KOPT-K1 (cell line): Measurements from ENCODE around the gene HBG1.

Experiments used
- H3K27ac ChIP-seq: fragments of 200-600 bp; sonication (generic); 2 replicates; pipeline ENCODE4 v1.5.1; 2016; ENCODE audit warnings: antibody characterized with exemption, mild to moderate bottlenecking, low read depth, low read length; ENCODE audit not compliant: poor library complexity, severe bottlenecking
- H3K36me3 ChIP-seq: fragments of 200-600 bp; sonication (generic); 2 replicates; pipeline ENCODE4 v1.5.1; 2017; ENCODE audit warnings: antibody characterized with exemption, mild to moderate bottlenecking, low read length, moderate library complexity; ENCODE audit not compliant: insufficient read depth
- H3K9me3 ChIP-seq: fragments of 200-600 bp; sonication (generic); 2 replicates; pipeline ENCODE4 v1.5.1; 2017; ENCODE audit warnings: antibody characterized with exemption, low read length, mild to moderate bottlenecking; ENCODE audit not compliant: insufficient read depth, poor library complexity, severe bottlenecking

The HBG1 gene

DNA sequence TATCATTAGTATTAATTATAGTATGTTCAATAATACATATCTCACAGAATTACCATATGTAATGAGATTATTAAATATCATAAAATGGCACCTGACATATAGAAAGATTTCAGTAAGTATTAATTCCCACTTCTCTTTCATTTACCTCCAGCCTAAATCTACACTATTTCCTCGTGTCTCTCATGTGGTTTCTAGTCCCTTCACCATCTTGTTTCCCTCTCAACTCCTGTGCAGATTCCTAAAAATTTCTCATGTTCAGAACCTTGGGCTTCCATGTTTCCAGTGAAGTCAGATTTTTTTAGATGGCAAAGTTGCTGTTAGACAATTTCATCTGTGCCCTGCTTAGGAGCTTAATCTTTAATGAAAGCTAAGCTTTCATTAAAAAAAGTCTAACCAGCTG is 34.2 kb upstream of the HBG1 start:
- no peak overlapping the region for H3K27ac ChIP-seq
- no peaks in the 10 kb centered on the region for H3K36me3 ChIP-seq
- no peaks in the 10 kb centered on the region for H3K9me3 ChIP-seq

- H3K9me3 ChIP-seq = no peaks in the 10 kb centered on the region
- H3K36me3 ChIP-seq = no peaks in the 10 kb centered on the region
- H3K27ac ChIP-seq = no peak overlapping the region
Measured at GRCh38 chr11:5283086-5283485, 33.4 kb upstream of the HBG1 start.

DNA sequence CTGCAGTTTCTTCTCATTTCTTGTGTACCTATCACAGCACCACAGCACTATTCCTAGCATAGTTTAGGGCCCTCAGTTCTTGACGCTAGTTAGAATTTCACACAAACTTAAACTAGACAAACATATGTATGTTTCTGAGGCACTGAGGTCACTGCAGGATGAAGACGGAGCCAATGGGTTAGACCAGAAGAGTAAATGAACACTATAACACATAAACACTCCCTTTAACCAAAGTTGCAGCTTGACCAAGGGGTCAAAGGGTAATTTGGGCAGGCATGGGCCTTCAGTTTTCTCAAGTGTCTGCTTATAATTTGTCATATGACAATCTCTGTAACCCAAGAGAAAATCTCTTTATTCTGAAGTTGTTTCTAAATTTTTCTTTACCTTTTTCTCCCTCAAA is 33.0 kb upstream of the HBG1 start:
- no peak overlapping the region for H3K27ac ChIP-seq
- no peaks in the 10 kb centered on the region for H3K36me3 ChIP-seq
- H3K9me3 ChIP-seq = no peaks in the 10 kb centered on the region

DNA sequence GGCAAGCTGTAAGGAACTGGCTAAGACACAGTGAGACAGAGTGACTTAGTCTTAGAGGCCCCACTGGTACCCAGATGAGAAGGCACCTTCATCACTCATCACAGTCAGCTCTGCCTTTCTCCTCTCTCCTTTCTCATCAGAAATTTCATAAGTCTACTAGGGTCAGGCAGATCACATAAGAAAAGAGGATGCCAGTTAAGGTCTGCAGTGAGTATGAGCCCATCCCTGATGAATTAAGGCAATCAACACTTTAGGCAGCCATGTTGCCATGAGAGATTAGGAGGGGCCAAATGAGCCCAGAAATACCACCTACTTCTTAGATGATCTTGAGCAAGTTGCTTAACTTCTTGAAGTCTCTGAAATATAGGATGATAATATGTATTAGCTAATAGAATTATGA is 31.9 kb upstream of the HBG1 start:
- no peaks in the 10 kb centered on the region for H3K9me3 ChIP-seq
- no peak overlapping the region for H3K27ac ChIP-seq
- H3K36me3 ChIP-seq = no peaks in the 10 kb centered on the region

GRCh38 chr11:5280582-5281102 is 31.0 kb upstream of the HBG1 start:
- Histone ChIP-seq H3K27ac (no peak overlapping the region), H3K9me3 (no peaks in the 10 kb centered on the region), H3K36me3 (no peaks in the 10 kb centered on the region)

DNA sequence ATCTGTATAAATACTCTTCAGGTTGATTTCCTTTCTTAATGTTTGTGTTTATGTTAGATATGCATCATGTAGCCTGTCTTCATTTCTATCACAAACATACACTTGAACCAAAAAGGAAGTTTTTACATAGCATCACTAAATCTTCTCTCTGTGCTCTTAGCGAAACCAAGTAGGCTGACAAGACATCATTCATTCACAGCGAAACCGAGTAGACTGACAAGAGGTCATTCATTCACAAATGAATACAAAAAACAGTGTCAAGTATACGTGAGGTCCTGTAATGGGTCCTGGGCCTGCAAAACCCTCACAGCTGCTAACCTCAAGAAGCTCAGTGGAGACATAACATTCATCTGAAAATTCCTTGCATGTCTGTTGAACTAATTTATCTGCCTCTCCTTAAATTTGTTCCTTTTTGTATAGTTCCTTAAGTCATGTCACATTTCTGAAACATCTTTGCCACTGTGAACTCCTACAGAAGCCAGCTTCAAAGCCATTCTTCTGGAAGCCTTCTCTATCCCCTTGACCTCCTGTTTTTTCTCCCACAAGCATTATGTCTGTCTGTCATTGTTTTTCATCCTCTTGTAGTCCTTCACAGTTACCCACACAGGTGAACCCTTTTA is 29.9 kb upstream of the HBG1 start:
- no peak overlapping the region for H3K27ac ChIP-seq
- H3K9me3 ChIP-seq = no peaks in the 10 kb centered on the region
- H3K36me3 ChIP-seq = no peaks in the 10 kb centered on the region

DNA sequence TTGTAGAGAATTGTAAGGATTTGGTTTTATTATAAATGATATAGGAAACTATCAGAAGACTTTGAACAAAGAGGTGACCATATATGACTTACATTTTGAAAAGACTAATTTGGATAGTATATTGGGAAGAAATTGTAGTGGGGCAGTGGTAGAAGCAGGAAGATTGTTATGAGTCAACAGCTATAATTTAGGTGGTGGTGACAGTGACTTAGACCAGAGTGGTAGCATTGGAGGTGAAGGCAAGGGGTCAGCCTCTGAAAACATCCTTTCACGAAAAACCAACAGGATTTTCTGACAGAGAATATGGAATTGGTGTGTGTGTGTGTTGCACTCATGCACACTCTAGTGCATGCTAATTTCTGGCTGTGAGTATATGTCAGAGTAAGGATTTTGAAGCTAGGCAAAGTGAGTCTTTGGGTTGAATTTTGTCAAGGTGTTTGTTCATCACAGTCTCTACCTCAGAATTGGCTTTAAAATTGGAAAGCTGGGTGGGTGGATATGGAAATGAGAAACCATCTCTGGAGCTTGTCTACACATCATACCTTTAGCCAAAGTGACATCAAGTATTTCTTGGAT is 28.2 kb upstream of the HBG1 start:
- H3K9me3 ChIP-seq = no peaks in the 10 kb centered on the region
- no peak overlapping the region for H3K27ac ChIP-seq
- no peaks in the 10 kb centered on the region for H3K36me3 ChIP-seq

DNA sequence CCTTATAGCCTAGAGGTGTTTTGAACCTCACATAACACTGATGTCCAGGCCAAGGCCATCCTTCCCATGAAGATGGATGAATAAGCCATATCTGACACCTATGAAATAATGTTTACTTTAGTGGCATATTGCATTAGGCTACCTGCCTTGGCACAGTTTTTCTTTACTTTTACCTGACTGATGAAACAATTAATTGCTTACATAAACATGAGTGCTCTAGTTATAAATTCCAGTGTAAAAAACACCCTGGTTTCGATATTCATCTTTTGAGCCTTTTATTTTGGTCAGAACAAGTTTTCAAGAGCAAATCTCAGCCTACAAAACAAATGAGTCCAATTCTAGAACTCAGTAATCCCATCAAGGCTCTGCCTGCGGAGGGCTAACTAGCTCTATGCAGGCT is 27.0 kb upstream of the HBG1 start:
- Histone ChIP-seq H3K9me3 (no peaks in the 10 kb centered on the region), H3K27ac (no peak overlapping the region), H3K36me3 (no peaks in the 10 kb centered on the region)

DNA sequence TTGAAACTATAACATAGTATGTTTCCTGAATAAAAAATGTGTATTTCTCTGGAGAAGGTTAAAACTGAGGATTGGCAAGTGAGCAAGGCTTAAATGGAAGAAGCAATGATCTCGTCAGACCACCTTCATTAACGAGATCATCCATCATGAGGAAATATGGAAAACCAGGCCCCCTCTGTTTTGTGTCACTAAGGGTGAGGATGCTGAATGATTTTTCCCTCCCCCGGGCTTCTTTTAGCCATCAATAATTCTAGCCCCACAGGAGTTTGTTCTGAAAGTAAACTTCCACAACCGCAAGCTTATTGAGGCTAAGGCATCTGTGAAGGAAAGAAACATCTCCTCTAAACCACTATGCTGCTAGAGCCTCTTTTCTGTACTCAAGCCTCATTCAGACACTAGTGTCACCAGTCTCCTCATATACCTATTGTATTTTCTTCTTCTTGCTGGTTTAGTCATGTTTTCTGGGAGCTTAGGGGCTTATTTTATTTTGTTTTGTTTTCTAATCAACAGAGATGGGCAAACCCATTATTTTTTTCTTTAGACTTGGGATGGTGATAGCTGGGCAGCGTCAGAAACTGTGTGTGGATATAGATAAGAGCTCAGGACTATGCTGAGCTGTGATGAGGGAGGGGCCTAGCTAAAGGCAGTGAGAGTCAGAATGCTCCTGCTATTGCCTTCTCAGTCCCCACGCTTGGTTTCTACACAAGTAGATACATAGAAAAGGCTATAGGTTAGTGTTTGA is 25.9 kb upstream of the HBG1 start:
- H3K36me3 ChIP-seq = no peaks in the 10 kb centered on the region
- no peaks in the 10 kb centered on the region for H3K9me3 ChIP-seq
- no peak overlapping the region for H3K27ac ChIP-seq

GRCh38 chr11:5274395-5274794 is 24.7 kb upstream of the HBG1 start:
- H3K27ac ChIP-seq = no peak overlapping the region
- H3K36me3 ChIP-seq = no peaks in the 10 kb centered on the region
- H3K9me3 ChIP-seq = no peaks in the 10 kb centered on the region

- H3K9me3 ChIP-seq = no peaks in the 10 kb centered on the region
- H3K27ac ChIP-seq = no peak overlapping the region
- no peaks in the 10 kb centered on the region for H3K36me3 ChIP-seq
Measured at GRCh38 chr11:5272395-5273017, 22.8 kb upstream of the HBG1 start.

DNA sequence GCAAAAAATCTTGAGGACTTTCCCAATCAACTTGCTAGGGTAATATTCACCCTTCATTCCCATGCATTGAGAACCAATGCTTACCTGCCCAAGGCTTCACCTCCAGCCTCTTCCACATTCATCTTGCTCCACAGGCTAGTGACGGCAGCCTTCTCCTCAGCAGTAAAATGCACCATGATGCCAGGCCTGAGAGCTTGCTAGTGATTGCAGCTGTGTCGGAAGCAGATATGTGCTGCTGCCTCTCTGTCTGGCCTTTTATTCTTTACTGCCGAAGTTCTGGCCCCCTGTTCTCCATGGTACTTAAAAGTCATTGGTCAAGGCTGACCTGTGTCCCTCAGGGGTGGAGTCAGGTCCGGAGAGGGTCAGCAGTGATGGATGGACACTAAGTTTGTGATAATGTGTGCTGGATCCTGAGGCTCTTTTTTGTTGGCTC is 20.1 kb upstream of the HBG1 start, which contains the start of gene HBE1:
HBE1 (minus strand) TSS at position 231 of the 433 bp plus-strand sequence; CDS start at position 176, 55 bp downstream.
- Histone ChIP-seq H3K36me3 (no peaks in the 10 kb centered on the region), H3K9me3 (no peaks in the 10 kb centered on the region), H3K27ac (no peak within 1 kb of the TSS)

DNA sequence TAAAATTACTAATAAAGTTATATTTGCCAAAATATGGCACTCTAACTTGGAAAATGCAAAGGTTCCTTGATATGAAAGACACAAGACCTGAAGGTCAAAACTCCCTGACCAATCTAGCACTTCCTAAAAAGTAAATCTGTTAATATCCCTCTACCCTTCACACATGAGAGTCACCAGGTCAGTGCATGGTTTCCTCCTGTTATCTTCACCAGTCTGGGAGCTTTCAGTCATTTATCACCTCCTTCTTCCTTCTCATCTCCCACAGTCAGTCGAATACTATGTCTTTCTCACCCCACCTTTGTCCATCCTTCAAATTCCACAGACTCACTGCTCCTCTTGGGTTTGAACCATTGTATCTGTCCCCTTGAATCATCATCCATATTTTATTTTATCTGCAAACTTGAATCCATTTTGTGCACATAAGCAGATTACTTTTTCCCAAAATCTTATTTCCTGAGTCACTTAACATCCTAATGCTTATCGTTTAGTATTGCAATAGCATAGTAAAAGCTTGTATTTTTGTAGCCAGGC is 17.4 kb upstream of the HBG1 start:
- Histone ChIP-seq H3K27ac (no peak overlapping the region), H3K9me3 (no peaks in the 10 kb centered on the region)

DNA sequence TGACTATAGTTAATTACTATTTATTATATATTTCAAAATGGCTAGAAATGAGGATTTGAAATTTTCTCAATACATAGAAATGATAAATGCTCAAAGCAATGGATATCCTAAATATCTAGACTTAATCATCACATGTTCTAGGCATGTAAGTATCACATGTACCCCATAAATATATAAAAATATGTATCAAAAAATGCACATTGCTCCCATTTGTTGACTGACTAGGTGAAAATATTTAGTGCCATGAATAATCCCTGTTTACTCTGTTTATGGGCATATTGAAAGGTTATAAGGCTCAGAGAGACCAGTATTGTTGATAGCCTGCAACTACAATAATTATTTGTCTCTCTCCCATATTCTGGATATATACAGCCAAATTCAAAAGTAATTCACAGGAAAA is 17.0 kb upstream of the HBG1 start:
- no peaks in the 10 kb centered on the region for H3K9me3 ChIP-seq
- H3K27ac ChIP-seq = no peak overlapping the region
- no peaks in the 10 kb centered on the region for H3K36me3 ChIP-seq

More for the DNA sequence above, 17.4 kb upstream of the HBG1 start:
- H3K36me3 ChIP-seq = no peaks in the 10 kb centered on the region

DNA sequence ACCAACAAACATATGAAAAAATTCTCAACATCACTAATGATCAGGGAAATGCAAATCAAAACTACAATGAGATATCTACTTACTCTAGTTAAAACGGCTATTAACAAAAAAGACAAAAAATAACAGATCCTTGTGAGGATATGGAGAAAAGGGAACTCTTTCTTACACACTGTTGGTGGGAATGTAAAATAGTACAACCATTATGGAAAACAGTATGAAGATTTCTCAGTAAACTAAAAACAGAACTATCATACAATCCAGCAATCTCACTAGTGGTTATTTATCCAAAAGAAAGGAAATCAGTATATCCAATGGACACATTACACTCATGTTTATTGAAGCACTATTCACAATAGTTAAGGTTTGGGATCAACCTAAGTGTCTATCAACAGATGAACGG is 16.2 kb upstream of the HBG1 start:
- no peak overlapping the region for H3K27ac ChIP-seq
- no peaks in the 10 kb centered on the region for H3K9me3 ChIP-seq

More for the DNA sequence above, 16.2 kb upstream of the HBG1 start:
- no peaks in the 10 kb centered on the region for H3K36me3 ChIP-seq
